ENCODE measurements around the gene DLEC1. TPM values are rescaled to one million over a fixed set of nuclear protein-coding genes. Genes with fewer than 3 reads are reported as not detected.

Gene DLEC1
- total and polyA plus RNA-seq, 9 of the 15 experiments (the other 6 are each of a cell fraction or from before 2014, with no cell fraction given): 0.07 to 0.08 TPM; not detected in 7

GRCh38 chr3:38003371-38003816 lies 35.6 kb upstream of the DLEC1 start (continued):
- TF ChIP-seq ARID3A (IDR thresholded peaks at IDR 0.05; ENCODE audit: borderline replicate concordance, low read depth, low read length) (no peak), TEAD1 (CRISPR knock-in tag; IDR thresholded peaks at IDR 0.05) (0 out of 4 replicates have a peak, but pooled peaks of 1 of the 2 experiments have one; percentile 19), ZBTB1 (CRISPR knock-in tag; IDR thresholded peaks at IDR 0.05; ENCODE audit: borderline replicate concordance, low read depth) (no peak), ELF4 (CRISPR knock-in tag; IDR thresholded peaks at IDR 0.05) (peak; percentile 88; the same call in 1 of the 2 replicates), NCOA1 (IDR thresholded peaks at IDR 0.05; ENCODE audit: low read depth) (0 out of 2 replicates have a peak, but pooled peaks have one; percentile 24), ZNF280B (CRISPR knock-in tag; IDR thresholded peaks at IDR 0.05) (no peak), JUNB (CRISPR knock-in tag; conservative IDR thresholded peaks at IDR 0.05) (0 out of 2 replicates have a peak, but pooled peaks have one; percentile 20), CTBP1 (IDR thresholded peaks at IDR 0.05; ENCODE audit: borderline replicate concordance) (0 out of 2 replicates have a peak, but pooled peaks have one; percentile 36), CREB1 (IDR thresholded peaks at IDR 0.05) (no peak), CREB1 (CRISPR knock-in tag; IDR thresholded peaks at IDR 0.05) (no peak), ZBTB5 (IDR thresholded peaks at IDR 0.05) (no peak), ZBTB17 (CRISPR knock-in tag; IDR thresholded peaks at IDR 0.05) (0 out of 2 replicates have a peak, but pooled peaks have one; percentile 38), SMARCA5 (IDR thresholded peaks at IDR 0.05) (0 out of 2 replicates have a peak, but pooled peaks have one; percentile 62), ELF2 (CRISPR knock-in tag; IDR thresholded peaks at IDR 0.05) (0 out of 2 replicates have a peak, but pooled peaks have one; percentile 52), RCOR1 (IDR thresholded peaks at IDR 0.05; ENCODE audit: borderline replicate concordance in 1 of 2, low read depth in 2 of 2, low read length in 2 of 2) (peak in 1 of 2 experiments; percentile 47; a peak in 2 of 4 replicates), PYGO2 (tag; IDR thresholded peaks at IDR 0.05) (no peak), COPS2 (conservative IDR thresholded peaks at IDR 0.05) (no peak), BCL6 (CRISPR knock-in tag; IDR thresholded peaks at IDR 0.05) (no peak), MAZ (CRISPR knock-in tag; conservative IDR thresholded peaks at IDR 0.05 in 1 of 2, IDR thresholded peaks at IDR 0.05 in 1 of 2) (peak in 1 of 2 experiments; percentile 73; a peak in 2 of 4 replicates), ZNF766 (CRISPR knock-in tag; conservative IDR thresholded peaks at IDR 0.05) (no peak), SMAD3 (CRISPR knock-in tag; conservative IDR thresholded peaks at IDR 0.05) (no peak), HMG20A (CRISPR knock-in tag; conservative IDR thresholded peaks at IDR 0.05) (no peak), ZNF445 (CRISPR knock-in tag; IDR thresholded peaks at IDR 0.05; ENCODE audit: low read depth) (no peak), ATF2 (CRISPR knock-in tag; IDR thresholded peaks at IDR 0.05) (no peak)
